Tibial nerve (tissue), 3 donors: ENCODE measurements around the gene KPNA4.

Experiments
- POLR2A ChIP-seq, 2 donors: fragments of 450-650 bp; IDR thresholded peaks; one replicate each; pipeline ENCODE4 v1.6.1; 2017; ENCODE audit warnings: antibody characterized with exemption in 2 of 2, mild to moderate bottlenecking in 2 of 2, moderate library complexity in 2 of 2
- TF ChIP-seq, protein P1 (sequence below), 5 experiments: fragments of 200-600 bp in 3 of 5; fragments of 450-650 bp in 2 of 5; sonication (generic) in 3 of 5; IDR thresholded peaks; one replicate each; pipeline ENCODE4 v1.5.1; 2016 to 2019; ENCODE audit warnings: antibody characterized with exemption in 5 of 5, mild to moderate bottlenecking in 3 of 5, moderate library complexity in 2 of 5

DNA sequence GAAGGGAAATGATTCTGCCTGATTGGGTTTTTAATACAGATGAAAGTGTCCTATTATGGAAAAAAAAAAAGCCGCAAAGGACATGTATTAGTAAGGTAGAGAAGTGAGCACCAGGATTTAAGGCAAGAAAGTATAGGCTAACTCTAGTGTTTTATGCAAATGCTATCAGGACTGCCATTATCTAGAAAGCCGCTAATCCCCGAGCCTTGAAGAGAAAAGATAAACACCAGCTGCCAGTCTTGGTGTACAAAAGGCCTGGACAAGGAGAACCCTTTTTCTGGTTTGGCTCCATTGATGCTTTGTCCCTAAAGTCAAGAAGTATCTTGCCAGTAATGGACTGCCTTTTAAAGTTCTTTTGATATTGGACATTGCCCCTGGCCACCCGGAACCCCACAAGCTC, 107.2 kb downstream of the KPNA4 start:
- TF ChIP-seq, protein P1, sequence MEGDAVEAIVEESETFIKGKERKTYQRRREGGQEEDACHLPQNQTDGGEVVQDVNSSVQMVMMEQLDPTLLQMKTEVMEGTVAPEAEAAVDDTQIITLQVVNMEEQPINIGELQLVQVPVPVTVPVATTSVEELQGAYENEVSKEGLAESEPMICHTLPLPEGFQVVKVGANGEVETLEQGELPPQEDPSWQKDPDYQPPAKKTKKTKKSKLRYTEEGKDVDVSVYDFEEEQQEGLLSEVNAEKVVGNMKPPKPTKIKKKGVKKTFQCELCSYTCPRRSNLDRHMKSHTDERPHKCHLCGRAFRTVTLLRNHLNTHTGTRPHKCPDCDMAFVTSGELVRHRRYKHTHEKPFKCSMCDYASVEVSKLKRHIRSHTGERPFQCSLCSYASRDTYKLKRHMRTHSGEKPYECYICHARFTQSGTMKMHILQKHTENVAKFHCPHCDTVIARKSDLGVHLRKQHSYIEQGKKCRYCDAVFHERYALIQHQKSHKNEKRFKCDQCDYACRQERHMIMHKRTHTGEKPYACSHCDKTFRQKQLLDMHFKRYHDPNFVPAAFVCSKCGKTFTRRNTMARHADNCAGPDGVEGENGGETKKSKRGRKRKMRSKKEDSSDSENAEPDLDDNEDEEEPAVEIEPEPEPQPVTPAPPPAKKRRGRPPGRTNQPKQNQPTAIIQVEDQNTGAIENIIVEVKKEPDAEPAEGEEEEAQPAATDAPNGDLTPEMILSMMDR (IDR thresholded peaks at IDR 0.05), result no peak
- no peak for TF ChIP-seq POLR2A (IDR thresholded peaks at IDR 0.05)
